GM21381 (cell line): Measurements from ENCODE around the gene POLR1H.
"Not testable (repeated sequence)": the region's sequence is repeated elsewhere in the genome, so short reads cannot be mapped to it uniquely, and the experiment has no call there.

Source experiments
- ATAC-seq: cut with Tn5 transposase; IDR thresholded peaks from one replicate; pipeline ENCODE4 v1.9.1; 2021; ENCODE audit warnings: mild to moderate bottlenecking, moderate library complexity; ENCODE audit not compliant: unreplicated experiment

The POLR1H gene, protein sequence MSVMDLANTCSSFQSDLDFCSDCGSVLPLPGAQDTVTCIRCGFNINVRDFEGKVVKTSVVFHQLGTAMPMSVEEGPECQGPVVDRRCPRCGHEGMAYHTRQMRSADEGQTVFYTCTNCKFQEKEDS

DNA sequence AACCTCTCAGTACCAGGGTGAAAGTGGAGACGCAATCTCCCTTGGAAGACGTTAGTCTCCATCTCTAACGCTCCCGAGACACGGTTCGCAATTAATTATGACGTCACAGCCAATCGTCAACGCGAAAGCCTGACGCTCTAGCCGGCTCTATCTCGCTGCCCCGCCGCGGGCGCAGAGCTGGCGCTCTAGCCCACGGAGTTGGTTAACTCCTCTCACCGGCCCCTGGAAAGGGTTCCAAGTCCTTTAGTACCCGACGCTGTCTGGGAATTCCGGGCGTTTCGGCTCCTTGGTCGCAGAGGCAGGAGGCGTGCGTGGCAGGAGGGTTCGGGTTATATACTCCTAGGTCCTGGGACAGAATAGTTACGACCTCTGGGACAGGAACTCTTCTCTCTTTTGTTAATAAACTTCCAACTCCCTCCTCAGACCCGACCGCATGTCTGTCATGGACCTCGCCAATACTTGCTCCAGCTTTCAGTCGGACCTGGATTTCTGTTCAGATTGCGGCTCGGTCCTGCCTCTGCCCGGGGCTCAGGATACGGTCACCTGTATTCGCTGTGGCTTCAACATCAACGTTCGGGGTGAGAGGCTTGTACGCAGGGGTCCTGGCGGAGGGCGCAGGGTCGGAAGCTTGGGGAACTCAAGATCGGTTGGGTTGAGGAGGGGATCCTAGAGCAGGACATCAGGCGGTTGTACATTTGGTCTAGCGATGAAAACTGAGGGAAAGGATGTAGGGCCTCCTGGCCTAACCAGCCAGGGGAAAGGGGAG lies at the start of gene POLR1H:
POLR1H (plus strand) TSS at position 174 of the 766 bp plus-strand sequence; CDS start at position 434, 260 bp downstream.
- ATAC-seq: peak; percentile 84

DNA sequence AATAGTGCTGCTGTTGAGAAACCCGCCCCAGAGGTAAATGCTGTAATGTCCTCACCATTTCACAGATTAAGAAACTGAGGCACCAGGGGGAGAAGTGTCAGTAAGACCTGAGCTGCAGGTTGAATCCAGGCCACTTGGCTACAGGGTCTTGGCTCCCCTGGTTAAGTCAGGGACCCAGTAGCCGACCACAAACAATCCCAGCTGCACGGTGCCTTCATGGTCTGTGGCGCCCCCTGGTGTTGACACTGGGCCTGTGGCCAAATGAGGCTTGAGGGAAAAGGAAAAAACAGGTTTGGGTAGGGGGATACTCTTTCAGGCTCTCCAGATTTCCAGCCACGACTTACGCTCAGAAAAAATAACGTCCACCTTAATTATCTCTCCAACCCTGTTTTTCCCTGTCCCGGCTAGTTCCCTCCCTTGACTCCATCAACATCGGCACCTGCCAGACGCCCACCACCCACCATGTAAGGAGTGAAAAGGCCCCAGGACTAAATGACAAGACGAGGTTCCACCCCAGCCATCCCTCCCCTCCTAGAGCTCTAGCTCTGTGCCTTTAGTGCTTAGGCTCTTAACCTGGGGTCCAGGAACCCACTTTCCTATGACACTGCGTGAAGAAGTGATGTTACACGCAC lies 47.7 kb upstream of the POLR1H start:
- no peak for ATAC-seq

DNA sequence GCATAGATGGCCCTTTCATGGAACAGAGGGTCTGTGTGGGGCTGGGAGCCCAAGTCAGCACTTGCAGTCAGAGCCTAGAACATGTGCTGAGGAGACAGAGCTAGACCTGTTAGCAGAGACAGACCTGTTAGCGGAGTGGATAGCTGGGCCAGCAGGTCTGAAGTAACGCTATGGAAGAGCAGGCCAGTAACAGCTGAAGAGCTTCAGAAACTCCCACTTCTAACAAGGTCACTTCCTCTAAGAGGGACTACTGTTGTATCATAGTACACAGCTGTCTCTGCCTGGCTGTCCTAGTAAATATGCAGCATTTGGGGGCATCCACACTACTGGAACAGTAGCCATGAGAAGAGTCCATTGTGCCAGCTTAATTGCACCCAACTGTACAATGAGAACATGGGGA lies 41.2 kb upstream of the POLR1H start:
- no peak for ATAC-seq

DNA sequence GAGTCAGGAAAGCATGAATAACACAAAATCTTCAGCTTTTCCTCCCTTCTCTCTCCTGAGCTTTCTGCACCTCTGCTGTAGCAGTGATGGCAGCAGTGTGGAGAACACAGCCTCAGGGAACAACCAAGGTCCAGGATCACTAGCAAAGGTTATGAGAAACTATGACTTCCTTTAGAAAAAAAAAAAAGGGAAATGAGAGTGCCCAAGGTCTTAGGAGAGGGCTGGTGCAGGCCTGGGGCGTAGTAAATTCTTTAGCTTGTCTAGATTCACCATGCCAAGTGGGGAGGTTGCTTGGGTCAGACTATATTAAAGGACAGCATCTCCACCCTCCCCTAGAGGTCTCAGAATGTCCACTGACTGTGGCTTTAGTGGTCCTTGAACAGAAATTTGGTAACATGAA lies 40.4 kb upstream of the POLR1H start:
- ATAC-seq: no peak

DNA sequence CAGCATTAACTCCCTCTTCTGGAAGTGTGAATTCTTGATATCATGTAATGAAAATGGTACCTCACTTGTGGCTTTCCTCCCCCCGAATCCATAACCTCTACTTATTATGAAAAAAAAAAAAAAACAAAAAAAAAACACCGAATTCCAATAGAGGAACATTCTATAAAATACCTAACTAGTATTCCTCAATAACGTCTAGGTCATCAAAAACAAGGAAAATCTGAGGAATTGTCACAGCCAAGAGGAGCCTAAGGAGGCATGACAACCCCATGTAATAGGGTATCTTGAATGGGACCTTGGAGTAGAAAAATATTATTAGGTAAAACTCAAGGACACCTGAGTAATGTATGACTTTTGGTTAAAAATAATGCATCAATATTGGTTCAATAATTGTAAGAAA lies 38.9 kb upstream of the POLR1H start:
- ATAC-seq: no peak

DNA sequence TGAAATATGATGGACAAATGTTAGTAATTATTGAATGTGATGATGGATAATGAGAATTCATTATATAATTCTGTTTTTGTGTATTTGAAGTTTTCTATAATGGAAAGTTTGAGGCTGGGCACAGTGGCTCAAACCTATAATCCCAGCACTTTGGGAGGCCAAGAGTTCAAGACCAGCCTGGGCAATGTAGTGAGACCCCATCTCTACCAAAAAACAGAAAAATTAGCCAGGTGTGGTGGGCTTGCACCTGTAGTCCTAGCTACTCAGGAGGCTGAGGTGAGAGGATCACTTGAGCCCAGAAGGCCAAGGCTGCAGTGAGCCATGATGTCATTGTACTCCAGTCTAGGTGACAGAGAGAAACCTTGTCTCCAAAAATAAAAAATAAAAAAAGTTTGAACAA lies 38.4 kb upstream of the POLR1H start:
- ATAC-seq: not testable (repeated sequence)

DNA sequence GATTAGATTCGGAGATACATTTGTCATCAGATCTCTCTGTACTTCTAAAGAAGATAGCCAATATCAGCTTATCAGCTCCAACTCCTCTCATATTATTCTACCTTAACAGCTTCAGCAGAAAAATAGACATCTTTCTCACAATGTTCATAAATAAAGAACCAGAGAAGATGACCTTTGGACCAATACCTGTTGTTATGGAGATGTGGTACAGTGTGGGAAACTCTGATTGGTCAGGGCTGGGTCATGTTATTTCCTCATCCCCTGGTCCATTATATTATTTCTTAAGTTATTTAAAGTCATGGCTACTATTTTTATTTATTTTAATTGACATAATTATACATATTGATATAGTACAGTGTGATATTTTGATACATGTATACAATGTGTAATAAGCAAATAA lies 35.9 kb upstream of the POLR1H start:
- no peak for ATAC-seq

DNA sequence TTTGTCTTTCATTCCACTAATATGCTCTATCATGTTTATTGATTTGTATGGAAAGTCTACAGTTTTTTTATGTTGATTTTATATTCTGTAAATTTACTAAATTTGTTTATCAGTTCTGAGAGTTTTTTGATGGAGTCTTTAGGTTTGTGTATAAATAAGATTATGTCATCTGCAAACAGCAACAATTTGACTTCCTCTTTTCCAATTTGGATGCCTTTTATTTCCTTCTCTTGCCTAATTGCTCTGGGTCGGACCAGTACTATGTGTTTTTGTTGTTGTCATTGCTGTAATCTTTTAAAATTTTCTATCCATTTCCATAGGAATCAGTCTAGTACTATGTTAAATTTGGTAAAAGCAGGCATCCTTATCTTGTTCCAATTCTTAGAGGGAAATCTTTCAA lies 31.5 kb upstream of the POLR1H start:
- no peak for ATAC-seq

DNA sequence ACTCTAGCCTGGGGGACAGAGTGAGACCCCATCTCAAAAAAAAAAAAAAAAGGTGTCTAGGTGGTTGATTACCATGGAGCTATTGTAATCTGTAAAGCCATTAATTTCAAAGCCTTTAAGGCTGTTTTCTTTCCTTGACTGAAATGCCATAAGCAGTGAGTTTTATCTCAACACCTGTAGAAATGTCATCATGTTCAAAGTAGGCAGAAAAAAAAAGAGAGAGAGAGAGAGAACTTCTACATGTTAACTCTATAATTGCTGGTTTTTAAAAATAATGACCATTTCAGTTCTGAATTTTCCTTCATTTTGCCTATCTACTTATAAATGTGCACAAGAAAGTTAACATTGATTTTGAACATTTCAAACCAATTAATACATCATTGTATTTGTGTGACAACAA lies 29.7 kb upstream of the POLR1H start:
- ATAC-seq: no peak

DNA sequence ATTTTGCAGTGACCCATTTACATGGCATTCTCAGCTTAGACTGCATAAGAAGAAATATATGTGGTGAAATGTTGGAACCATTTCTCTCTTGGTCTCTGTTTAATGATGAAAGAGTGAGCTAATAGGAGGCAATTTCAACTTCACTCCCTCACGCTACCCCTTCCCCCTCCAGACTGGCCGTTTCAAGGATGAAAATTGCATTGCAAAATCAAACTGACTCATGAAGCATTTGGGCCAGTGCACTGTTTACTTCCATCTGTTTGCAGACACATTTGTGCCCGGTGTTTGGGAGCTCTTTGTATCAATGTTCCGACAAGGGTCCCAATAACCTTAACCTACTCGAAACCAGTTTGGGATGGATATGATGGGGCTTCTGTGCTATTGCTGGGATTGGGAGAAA lies 27.6 kb upstream of the POLR1H start:
- not testable (repeated sequence) for ATAC-seq

DNA sequence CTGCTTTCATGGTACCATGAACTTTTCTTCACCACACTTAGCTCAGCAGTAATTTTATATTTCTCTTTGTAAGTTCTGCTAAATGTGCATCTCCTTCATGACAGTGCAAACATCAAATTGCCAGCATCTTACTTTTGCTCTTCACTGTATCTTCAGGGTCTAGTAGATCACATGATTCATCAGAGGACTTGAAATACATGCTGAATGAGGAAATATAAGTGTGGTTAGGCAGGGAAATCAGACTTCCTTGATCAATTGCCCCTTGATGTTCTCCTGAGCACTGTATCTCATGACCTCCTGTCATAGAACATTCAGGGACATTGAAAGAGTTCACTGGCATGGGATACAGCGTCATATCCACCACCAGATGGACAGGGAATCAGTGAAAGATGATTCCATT lies 25.3 kb upstream of the POLR1H start:
- ATAC-seq: no peak

DNA sequence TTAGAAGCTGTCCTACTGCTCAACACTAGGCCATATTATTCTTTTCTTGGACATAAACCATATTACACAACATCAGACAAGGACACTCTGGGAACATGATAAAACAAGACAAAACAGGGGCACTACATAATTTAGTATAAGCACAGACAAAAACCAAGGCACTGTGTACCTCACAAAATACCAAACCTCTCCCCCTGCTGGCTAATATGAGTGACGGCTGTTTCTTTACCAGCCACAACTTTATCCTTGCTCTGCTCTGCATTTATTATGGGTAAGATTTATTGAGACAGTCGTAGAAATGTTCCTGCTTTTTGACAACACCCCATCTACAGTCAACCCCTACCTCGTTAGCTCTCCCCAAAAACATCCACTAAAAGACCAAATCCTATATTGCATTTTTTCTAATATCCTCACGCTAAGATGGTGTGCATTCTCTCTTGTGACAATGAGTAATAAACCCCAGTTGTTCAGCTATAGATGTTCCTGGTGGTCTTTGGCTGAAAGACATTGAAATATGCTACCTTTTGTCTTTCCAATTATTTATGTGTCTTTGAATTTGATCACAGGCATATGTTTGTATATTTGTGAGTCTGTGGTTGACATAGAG lies 23.8 kb upstream of the POLR1H start:
- ATAC-seq: no peak

DNA sequence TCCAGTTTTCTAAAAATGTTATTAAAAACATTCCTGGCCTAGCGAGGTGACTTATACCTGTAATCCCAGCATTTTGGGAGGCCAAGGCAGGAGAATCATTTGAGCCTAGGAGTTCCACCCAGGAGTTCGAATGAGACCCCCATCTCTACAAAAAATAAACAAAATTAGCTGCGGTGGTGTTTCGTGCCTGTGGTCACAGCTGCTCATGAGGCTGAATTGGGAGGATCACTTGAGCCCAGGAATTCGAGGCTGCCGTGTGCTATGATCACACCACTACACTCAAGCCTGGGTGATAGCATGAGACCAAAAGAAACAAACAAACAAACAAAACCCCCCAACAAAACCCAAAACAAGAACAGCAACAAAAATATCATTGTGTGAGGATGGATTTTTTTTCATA lies 19.8 kb upstream of the POLR1H start:
- ATAC-seq: no peak

DNA sequence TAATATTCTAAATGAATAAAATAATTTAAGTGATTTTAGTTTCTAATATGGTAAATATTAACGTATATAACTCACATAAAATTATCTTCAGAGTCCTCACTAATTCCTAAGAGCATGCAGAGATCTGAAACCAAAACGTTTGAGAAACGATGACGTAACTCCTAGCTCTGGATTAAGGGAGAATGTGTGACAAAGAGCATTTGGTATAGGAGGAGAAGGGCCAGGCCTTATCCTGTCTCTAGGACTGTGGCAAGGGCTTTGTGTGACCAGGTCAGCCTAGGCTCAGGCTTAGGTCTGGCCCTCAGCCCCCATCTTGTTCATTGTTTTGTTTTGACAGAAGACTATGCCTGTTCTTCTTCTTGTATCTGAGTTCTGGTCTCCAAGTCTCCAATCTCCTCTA lies 19.2 kb upstream of the POLR1H start:
- no peak for ATAC-seq

DNA sequence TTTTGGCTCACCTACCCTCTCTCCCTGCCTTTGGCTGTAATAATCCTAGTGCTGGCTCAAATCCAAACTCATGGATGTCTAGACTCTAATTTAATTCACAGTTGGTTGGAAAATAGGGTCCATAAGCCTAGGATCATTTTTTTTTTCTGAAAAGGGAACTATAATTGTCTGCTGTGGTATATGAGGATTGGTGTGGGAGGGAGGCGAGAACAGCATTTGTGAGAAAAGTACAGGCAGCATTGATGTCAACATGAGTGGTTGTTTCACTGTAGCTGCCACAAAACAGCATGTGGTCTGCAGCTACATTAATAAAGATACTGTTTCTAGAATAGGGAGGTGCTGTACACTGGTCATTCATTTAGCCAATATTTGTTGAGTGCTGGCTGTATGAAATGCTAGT lies 18.6 kb upstream of the POLR1H start:
- no peak for ATAC-seq

DNA sequence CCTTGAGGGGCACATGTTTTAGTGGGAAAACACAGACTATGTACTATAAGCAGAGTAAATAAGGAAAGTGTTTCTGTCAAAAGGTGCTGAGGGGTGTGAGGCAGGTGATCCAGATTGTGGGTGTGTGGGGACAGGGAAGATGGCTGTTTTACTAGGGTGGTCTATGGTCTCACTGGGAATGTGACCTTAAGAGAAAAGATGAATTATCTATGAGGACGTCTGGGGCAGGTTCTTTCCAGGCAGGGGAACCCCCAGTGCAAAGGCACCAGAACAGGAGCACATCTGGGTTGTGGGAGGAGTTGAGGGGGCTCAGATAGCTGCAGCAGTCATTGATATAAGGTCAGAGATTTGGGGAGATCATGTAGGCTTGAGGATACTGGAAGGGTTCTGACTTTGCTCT lies 18.2 kb upstream of the POLR1H start:
- no peak for ATAC-seq

DNA sequence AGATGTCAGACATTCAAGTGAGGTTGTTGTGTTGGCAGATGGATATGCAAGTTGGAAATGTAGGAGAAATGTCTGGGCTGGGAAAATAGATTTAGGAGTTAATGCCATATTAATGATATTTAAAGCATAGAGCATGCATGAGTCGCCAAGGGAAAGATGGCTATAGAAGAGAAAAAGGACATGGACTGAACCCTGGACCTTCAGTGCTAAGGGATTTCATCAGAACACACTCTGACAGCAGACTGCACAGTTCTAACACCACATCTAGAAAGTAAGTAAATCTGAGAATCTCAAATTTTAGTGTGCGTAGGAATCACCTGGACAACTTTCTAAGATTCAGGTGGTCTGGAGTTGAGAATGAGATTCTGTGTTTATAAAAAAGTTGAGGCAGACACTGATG lies 17.3 kb upstream of the POLR1H start:
- no peak for ATAC-seq

DNA sequence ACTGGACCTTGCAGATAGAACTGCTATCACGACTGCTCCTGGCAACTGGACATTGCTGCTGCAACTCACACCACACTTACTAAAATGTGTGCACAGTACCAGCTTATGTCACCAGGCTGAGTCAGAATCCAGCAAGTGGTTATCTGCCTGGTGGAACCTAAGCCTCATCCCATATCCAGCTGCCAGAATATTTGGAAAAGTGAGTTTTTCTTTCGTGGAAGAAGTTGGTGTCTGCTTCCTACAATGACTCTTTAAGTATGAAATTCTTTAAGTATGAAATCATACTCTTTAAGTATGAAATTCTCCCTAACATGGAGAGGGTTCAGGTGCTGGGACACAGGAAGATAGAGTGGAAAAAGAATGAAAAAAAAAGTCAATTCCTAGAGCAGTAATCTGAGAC lies 16.4 kb upstream of the POLR1H start:
- ATAC-seq: no peak

DNA sequence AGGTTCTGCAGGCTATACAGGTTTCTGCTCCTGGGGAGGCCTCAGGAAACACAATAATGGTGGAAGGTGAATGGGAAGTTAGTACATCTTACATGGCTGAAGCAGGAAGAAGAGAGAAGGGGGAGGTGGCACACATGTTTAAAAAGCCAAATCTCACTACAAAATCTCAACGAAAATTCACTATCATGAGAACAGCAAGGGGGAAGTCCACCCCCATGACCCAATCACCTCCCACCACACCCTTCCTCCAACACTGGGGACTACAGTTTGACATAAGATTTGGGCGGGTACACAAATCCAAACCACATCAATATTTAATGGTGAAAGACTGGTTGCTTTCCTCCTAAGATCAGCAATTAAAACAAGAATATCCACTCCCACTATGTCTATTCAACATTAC lies 13.8 kb upstream of the POLR1H start:
- ATAC-seq: no peak

DNA sequence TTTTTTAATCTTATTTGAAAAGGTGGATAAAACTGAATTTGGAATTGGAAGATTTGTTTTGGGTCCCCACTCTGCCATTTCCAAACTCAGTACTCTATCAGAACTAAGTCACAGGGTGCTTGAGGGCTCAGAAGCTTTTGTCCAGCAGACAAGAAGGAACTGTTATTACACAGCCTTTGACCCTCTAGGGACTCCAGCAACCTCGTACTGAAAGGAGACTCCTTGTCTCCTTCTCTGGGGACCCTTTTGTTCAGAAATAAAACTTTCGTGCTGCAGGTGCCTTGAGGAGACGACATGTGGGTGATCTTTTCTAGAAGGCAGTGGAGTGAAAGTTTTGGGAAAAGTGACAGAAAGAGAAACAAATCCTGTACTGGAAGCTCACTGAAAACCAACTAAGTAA lies 7.4 kb upstream of the POLR1H start:
- ATAC-seq: no peak

DNA sequence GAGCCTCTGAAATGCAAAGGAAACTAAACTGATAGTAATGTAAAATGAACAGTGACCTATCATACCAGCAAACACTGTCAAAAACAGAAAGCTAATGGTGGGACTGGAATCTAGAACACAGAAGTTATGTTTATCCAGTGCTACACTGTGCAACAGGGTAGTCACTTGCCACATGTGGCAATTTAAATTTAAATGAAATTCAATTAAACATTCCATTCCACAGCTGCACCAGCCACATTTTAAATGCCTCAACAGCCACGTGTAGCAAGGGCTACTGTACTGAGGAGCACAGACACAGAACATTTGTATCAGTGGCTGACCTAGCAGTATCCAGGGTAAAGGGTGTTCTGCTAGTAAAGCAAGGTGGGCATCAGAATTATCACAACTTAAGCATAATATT lies 5.6 kb upstream of the POLR1H start:
- ATAC-seq: no peak

DNA sequence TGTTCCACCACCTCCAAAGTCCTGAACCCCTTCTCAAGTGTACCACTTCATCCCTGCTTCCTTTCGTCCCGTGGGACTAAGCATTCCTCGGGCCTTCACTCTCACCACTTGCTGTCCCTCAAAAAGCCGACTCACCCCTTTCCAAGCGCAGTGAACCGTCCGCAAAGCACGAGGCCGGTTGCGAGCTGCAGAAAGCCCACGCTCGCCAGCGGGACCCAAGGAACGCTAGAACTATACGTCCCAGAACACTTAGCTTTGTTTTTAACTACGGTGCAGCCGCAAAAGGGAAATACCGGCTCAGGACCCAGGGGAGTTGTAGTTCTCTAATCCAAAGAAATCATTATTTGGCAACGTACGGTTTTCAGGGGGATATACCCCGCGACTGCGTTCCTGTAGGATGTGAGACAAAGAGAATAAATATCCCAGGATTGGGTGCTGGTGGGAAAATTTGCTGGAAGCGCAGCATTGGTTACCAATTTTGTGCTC lies 416 bp upstream of the POLR1H start:
- no peak for ATAC-seq
